NCI-H2029 treated with DMSO at 0.1 percent for 48 hours (cell line): ENCODE data around the gene PMVK.

Experiments used
- DNase-seq: peaks from one replicate; lab custom pipeline; 2025; lab: John Stamatoyannopoulos, UW

The PMVK gene

GRCh38 chr1:154878371-154879037 lies 58.0 kb downstream of the PMVK start:
- DNase-seq = no peak

DNA sequence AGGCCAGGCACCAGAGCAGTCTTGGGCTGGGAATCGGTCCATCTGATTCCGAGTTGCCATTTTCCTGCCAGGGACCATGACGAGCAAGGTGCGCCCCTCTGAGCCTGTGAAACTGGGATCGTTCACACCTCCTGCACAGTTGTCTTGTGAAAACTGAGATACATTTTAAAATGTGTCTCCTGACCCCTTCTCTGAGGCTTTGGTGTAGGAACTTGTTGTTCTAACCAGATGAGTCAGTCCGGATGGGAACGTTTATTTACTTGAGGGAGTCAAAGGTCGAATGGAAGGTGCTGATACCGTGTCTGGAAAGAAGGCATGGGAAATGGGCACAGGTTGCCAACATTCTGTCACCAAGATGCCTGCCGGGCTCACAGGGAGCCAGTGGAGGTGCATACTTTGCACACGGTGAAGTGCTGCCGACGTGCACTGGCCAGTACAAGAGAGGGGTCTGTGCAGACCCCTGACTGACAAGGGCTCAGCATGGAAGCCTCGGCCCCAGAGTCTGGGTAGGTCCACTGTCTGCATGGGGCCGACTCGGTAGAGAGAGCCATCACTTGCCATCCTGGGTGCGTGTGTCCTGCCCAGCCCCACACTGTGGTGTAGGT lies 59.0 kb downstream of the PMVK start:
- DNase-seq = no peak

DNA sequence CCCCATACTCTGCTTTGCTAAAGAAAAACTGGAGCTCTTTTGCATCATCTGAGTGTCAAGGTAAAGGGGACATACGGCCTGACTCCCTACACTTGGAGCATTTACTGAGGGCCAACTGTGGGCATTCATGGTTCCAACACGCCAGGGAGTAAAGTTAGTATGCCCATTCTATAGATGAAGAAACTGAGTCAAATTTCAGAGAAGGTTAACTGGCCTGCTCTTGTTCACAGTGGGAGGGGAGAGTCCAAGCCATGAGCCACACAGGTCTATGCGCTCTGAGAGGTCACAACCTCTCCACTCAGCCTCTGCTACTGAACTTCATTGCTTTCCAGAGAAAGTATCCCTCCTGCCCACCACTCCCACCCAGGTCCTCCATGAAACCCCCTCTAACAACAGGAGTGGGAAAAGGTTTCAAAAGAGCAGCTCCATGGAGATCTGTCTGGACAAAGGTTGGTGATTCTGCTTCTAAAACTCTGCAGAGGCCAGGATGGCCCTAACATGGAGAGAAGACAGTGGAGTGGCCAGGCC lies 59.6 kb downstream of the PMVK start:
- DNase-seq = no peak
